SK-MEL-5 (cell line): ENCODE measurements around the gene H3-3A. TPM values are rescaled to one million over a fixed set of nuclear protein-coding genes. Genes with fewer than 3 reads are reported as not detected.

Source experiments
- DNase-seq: peaks from one replicate; pipeline ENCODE4 v3.0.0-alpha.2; 2016; ENCODE audit warnings: low read depth, low spot score
- in situ Hi-C: cut with HindIII; loops from 2 replicates; pipeline ENCODE4 v1.10.0; 2016; ENCODE audit warnings: low sequenced_read_pairs, high pct_unique_total_duplicates, low pct_unique_long_range_greater_than_20kb
- total RNA-seq: library from RNA; depleted of rRNA; stranded (reverse); fragments of >200 nt; shearing (Covaris generic); gene quantifications from 2 replicates; pipeline ENCODE4 v1.2.3, GENCODE V29; 2014; rRNA removed

H3-3A gene
- total RNA-seq, 1 experiment from 2014 or later: 228 TPM

GRCh38 chr1:226121049-226121586 lies 58.6 kb downstream of the H3-3A start:
- in situ Hi-C loops: no loop called here

More at GRCh38 chr1:226121049-226121586, 58.6 kb downstream of the H3-3A start:
- no peak for DNase-seq

Other genes with a start within 250 kb of the H3-3A start
- 7.4 and 11.6 TPM in 2 replicates for gene TMEM63A, start 180.3 kb upstream of the H3-3A start, total RNA-seq
- not detected in 2 replicates for gene LEFTY1, start 173.6 kb upstream of the H3-3A start, total RNA-seq
- 40.8 and 46.2 TPM in 2 replicates for gene PYCR2, start 138.5 kb upstream of the H3-3A start, total RNA-seq
- gene LEFTY2, start 121.5 kb upstream of the H3-3A start, total RNA-seq: not detected in 2 replicates
- 31.2 and 32.0 TPM in 2 replicates for gene SDE2, start 63.4 kb upstream of the H3-3A start, total RNA-seq
- gene ACBD3, start 124.0 kb downstream of the H3-3A start, total RNA-seq: 43.3 and 46.5 TPM in 2 replicates
- not detected in 2 replicates for gene MIXL1, start 160.9 kb downstream of the H3-3A start, total RNA-seq
- 6.8 and 7.6 TPM in 2 replicates for gene LIN9, start 246.4 kb downstream of the H3-3A start, total RNA-seq